ENCODE results near the gene TRPC4.
"Not testable (repeated sequence)": the region's sequence is repeated elsewhere in the genome, so short reads cannot be mapped to it uniquely, and the experiment has no call there.

TRPC4 gene

DNA sequence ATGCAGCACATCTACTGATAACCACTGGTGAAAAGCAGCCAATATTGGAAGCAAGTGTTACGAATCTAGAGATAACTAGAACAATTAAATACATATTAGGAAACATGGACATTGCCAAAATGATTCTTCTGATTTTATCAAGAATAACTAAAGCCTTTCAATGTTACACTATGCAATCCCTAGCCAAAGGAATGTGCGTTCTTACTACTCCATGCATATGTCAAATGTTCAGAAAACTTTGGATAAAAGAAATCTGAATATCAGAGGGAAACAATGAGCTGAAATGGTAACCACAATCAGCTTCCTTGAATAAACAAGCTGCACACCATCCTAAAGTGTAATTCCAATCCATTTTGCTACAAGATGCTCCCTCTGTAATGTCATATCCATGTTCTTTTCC lies 270.1 kb downstream of the TRPC4 start:
- in situ Hi-C loops (cut with HindIII; ENCODE audit: low pct_unique_long_range_greater_than_20kb, low sequenced_read_pairs): no loop called here
- TF ChIP-seq JUND (IDR thresholded peaks at IDR 0.05; ENCODE audit: low read depth): no peak
- no peak for DNase-seq (ENCODE audit: low read depth in 1 of 2, low spot score in 1 of 2)

DNA sequence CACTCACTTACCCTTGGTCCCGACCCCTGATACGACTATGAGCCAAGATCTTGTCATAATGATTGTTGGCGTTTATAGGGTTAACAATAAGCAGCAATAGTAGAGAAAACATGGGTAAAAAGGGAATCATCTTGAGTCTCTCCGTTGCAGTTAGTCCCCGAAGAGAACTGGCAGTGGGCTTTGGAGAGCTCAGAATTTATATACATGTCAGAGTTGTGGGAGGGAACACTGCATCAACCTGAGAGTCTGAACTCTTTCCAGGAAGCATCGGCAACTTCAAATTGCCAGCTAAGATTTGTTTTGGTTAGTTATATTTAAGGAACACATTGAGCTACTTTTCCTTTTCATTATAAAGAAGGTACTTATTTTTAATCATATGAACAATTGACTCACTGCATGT lies 271.0 kb downstream of the TRPC4 start, which contains the start of gene POSTN:
Gene POSTN, minus strand, starts transcription at position 172 of the 400 bp plus-strand sequence. Its CDS starts 42 bp downstream, at position 130.
- TF ChIP-seq JUND (IDR thresholded peaks at IDR 0.05; ENCODE audit: low read depth): no peak
- DNase-seq (ENCODE audit: low read depth in 1 of 2, low spot score in 1 of 2): no peak
- in situ Hi-C loops (cut with HindIII; ENCODE audit: low pct_unique_long_range_greater_than_20kb, low sequenced_read_pairs): no loop called here

DNA sequence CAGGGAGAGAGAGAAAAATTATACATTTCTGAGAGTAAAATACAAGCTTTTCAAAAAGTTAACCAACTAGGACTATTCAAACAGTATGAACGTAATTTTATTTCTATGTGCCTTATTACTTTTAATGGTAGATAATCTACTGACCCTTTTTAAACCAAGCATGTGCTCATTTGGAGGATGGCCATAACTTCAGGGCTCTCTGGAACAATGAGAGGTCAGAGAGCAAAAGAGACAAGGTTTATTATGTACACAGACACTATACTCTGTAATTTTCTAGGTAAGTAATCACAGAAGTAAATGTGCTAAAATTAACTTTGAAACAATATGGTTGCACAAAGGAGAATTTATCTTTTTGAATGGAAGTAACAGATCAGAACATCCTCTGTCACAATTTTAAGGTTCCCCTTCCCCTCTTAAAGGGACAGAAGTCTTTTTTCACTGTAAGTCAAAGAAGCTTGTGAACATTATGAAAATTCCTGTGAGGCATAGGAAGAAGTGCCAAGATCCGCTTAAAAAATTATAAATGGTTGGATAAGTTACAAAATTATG lies 272.0 kb downstream of the TRPC4 start:
- DNase-seq (ENCODE audit: low read depth in 1 of 2, low spot score in 1 of 2): no peak
- in situ Hi-C loops (cut with HindIII; ENCODE audit: low pct_unique_long_range_greater_than_20kb, low sequenced_read_pairs): no loop called here
- no peak for TF ChIP-seq JUND (IDR thresholded peaks at IDR 0.05; ENCODE audit: low read depth)

DNA sequence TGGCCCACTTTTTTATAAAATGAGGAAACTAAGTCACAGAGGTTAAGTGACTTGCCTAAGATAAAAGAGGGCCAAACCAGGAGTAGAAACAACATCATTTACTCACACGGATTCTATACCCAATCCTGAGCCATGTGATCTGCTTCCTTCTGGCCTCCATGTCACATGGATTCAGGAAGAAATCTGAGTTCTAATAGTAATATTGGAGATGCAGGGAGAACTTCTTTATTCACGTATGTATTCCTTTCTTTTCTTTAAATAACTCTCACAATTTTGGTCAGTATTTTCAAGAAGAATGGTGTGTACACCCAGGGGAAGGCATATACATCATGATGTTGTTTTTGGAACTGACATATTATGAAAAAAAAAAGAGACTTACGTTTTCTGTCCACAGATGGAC lies 272.8 kb downstream of the TRPC4 start:
- TF ChIP-seq JUND (IDR thresholded peaks at IDR 0.05; ENCODE audit: low read depth): no peak
- in situ Hi-C loops (cut with HindIII; ENCODE audit: low pct_unique_long_range_greater_than_20kb, low sequenced_read_pairs): no loop called here
- DNase-seq (ENCODE audit: low read depth in 1 of 2, low spot score in 1 of 2): no peak

DNA sequence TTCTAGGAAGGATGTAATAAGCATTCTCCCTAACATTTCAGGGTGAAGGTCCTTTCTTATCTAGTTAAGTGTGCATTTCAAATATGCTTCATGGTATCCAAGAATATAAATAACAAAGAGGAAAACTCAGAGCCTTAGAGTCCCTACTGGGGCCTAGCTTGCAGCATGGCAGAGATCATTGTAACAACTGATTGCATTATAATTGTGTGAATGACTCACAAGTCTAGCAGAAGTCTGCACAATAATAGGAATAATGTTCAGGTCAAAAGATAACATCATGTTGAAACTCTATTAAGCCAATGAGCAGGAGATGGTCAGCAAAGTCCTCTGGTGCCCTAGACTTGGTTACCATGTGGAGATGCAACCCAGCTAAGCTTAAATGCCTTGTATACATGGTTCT lies 274.4 kb downstream of the TRPC4 start:
- no peak for DNase-seq (ENCODE audit: low read depth in 1 of 2, low spot score in 1 of 2)
- in situ Hi-C loops (cut with HindIII; ENCODE audit: low pct_unique_long_range_greater_than_20kb, low sequenced_read_pairs): no loop called here
- TF ChIP-seq JUND (IDR thresholded peaks at IDR 0.05; ENCODE audit: low read depth): no peak

DNA sequence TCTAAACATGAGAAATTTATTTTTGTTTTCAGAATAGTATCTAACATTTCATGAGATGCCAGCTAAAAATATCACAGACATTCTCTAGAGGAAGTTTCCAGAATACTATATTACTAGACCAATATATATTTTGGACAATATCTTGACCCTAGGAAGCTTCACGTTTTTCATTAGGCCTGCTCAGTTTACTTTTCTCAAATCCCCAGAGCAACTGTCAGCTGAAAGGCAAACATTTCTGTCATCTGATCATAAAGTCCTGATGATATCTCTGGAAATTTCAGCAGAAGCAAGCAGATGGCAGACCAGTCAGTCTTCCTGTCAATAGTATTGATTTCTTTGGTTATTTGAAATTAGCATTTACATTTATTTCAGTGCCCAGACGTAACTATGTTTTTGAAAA lies 275.0 kb downstream of the TRPC4 start:
- in situ Hi-C loops (cut with HindIII; ENCODE audit: low pct_unique_long_range_greater_than_20kb, low sequenced_read_pairs): no loop called here
- TF ChIP-seq JUND (IDR thresholded peaks at IDR 0.05; ENCODE audit: low read depth): no peak
- DNase-seq (ENCODE audit: low read depth in 1 of 2, low spot score in 1 of 2): peak in 1 of 2 experiments; percentile 1

DNA sequence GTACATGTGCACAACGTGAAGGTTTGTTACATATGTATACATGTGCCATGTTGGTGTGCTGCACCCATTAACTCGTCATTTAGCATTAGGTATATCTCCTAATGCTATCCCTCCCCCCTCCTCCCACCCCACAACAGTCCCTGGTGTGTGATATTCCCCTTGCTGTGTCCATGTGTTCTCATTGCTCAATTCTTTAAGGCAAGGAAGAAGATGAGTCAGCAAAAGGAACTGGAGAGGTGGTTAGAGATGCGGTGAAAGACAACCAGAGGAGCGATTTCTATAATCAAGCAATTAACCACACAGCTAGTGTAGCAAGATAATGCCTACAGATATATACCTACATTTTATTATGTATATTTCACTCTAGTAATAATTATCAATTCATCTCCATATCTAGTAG lies 280.2 kb downstream of the TRPC4 start:
- in situ Hi-C loops (cut with HindIII; ENCODE audit: low pct_unique_long_range_greater_than_20kb, low sequenced_read_pairs); DNase-seq (ENCODE audit: low read depth in 1 of 2, low spot score in 1 of 2): not testable (repeated sequence)

DNA sequence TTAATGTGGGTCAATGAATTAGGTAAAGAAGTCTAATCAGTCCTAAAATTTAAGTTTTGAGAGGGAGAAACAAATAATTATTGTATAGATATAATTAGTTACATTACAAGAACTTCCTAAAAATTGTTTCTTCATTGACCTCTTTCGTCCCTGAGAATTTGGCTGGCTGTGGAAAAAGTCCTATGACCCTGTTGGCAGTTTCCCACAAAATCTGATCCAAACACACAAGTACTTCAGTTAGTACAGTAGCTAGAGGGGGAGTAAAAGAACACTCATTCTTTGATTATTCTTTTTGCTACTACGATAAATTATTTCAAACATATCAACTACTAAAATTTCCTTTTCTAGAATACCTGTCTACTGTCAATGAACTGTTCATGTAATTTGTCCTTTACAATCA lies 282.3 kb downstream of the TRPC4 start:
- TF ChIP-seq JUND (IDR thresholded peaks at IDR 0.05; ENCODE audit: low read depth): no peak
- DNase-seq (ENCODE audit: low read depth in 1 of 2, low spot score in 1 of 2): no peak
- in situ Hi-C loops (cut with HindIII; ENCODE audit: low pct_unique_long_range_greater_than_20kb, low sequenced_read_pairs): no loop called here

Measured in T47D (cell line).